ENCODE measurements around the gene CCDC174.

CCDC174 gene

GRCh38 chr3:14689247-14689980 lies 37.9 kb downstream of the CCDC174 start:
- TF ChIP-seq POLR2AphosphoS5 (IDR thresholded peaks at IDR 0.05; ENCODE audit: low read depth, low read length) (no peak), SPI1 (IDR thresholded peaks at IDR 0.05; ENCODE audit: low read depth, low read length) (0 out of 2 replicates have a peak, but pooled peaks have one; percentile 29)
- no peak for DNase-seq (ENCODE audit: insufficient read length, low spot score)
- FAIRE-seq = peak; percentile 70

DNA sequence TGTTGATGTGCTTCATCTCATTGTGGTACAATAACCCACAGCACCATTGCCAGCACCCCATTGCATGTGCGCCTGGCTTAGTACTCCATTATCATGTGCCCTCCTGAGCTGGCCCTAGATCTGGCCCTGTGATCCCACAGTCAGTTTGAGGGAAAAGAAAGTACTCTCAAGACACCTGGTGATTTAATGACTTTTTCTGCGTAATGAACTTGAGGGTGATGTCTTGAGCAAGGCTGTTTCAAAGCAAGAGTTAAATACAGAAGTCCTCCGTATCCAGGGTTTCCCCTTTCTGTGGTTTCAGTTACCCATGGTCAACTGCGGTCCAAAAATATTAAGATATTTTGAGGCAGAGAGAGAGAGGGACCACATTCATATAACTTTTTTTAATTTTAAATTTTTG lies 39.7 kb downstream of the CCDC174 start:
- no peak for DNase-seq (ENCODE audit: insufficient read length, low spot score)
- no peak for TF ChIP-seq TAF1 (IDR thresholded peaks at IDR 0.05; ENCODE audit: low read depth, low read length)
- TF ChIP-seq POU2F2 (IDR thresholded peaks at IDR 0.05; ENCODE audit: low read depth, low read length) = peak; percentile 48; the same call in 1 of the 2 replicates
- 0 out of 2 replicates have a peak, but pooled peaks have one; percentile 39 for TF ChIP-seq POLR2AphosphoS5 (IDR thresholded peaks at IDR 0.05; ENCODE audit: low read depth, low read length)
- TF ChIP-seq POLR2A (IDR thresholded peaks at IDR 0.05; ENCODE audit: low read depth, low read length) = no peak
- no peak for TF ChIP-seq PAX5 (IDR thresholded peaks at IDR 0.05; ENCODE audit: insufficient read depth, low read length, severe bottlenecking)
- peak; percentile 94 for TF ChIP-seq SPI1 (IDR thresholded peaks at IDR 0.05; ENCODE audit: low read depth, low read length)
- no peak for FAIRE-seq

GRCh38 chr3:14691719-14692118 lies 40.2 kb downstream of the CCDC174 start:
- FAIRE-seq (peak; percentile 38), DNase-seq (ENCODE audit: insufficient read length, low spot score) (no peak)
- TF ChIP-seq POLR2AphosphoS5 (IDR thresholded peaks at IDR 0.05; ENCODE audit: low read depth, low read length) (peak; percentile 88), POLR2A (IDR thresholded peaks at IDR 0.05; ENCODE audit: low read depth, low read length) (peak; percentile 98), PAX5 (IDR thresholded peaks at IDR 0.05; ENCODE audit: insufficient read depth, low read length, severe bottlenecking) (no peak), POU2F2 (IDR thresholded peaks at IDR 0.05; ENCODE audit: low read depth, low read length) (peak; percentile 65)

DNA sequence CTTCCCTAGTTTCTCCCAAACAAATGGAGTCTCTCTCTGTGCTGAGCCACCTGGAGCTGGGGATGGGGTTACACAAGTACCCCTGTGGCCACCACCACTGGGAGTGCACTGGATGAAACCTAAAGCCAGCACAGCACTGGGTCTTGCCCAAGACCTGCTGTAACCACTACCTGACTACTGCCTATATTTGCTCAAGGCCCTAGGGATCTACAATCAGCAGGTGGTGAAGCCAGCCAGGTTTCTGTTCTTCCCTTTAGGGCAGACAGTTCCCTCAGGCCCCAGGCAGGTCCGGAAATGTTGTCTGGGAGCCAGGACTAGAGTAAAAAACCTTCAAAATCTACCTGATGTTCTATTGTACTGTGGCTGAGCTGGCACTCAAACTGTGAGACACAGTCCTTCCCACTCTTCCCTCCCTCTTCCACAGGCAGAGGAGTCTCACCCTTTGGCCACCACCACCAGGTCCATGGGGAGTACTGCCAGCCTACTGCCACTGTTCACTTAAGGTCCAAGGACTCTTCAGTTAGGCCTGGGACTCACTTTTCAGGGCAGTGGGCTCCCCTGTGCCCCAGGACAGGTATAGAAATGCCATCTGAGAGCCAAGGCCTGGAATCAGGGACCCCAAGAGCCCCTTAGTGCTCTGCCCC lies 47.2 kb downstream of the CCDC174 start:
- peak; percentile 41 for FAIRE-seq
- no peak for TF ChIP-seq POLR2A (IDR thresholded peaks at IDR 0.05; ENCODE audit: low read depth, low read length)
- no peak for TF ChIP-seq POLR2AphosphoS5 (IDR thresholded peaks at IDR 0.05; ENCODE audit: low read depth, low read length)
- no peak for TF ChIP-seq POU2F2 (IDR thresholded peaks at IDR 0.05; ENCODE audit: low read depth, low read length)
- TF ChIP-seq PAX5 (IDR thresholded peaks at IDR 0.05; ENCODE audit: insufficient read depth, low read length, severe bottlenecking) = no peak
- TF ChIP-seq SPI1 (IDR thresholded peaks at IDR 0.05; ENCODE audit: low read depth, low read length) = no peak
- no peak for TF ChIP-seq TAF1 (IDR thresholded peaks at IDR 0.05; ENCODE audit: low read depth, low read length)
- DNase-seq (ENCODE audit: insufficient read length, low spot score) = no peak

GRCh38 chr3:14699643-14700042 lies 48.1 kb downstream of the CCDC174 start:
- no peak for DNase-seq (ENCODE audit: insufficient read length, low spot score)
- no peak for FAIRE-seq
- TF ChIP-seq POLR2AphosphoS5 (IDR thresholded peaks at IDR 0.05; ENCODE audit: low read depth, low read length) (no peak), POLR2A (IDR thresholded peaks at IDR 0.05; ENCODE audit: low read depth, low read length) (no peak), POU2F2 (IDR thresholded peaks at IDR 0.05; ENCODE audit: low read depth, low read length) (no peak), TAF1 (IDR thresholded peaks at IDR 0.05; ENCODE audit: low read depth, low read length) (no peak), PAX5 (IDR thresholded peaks at IDR 0.05; ENCODE audit: insufficient read depth, low read length, severe bottlenecking) (no peak), SPI1 (IDR thresholded peaks at IDR 0.05; ENCODE audit: low read depth, low read length) (no peak)

DNA sequence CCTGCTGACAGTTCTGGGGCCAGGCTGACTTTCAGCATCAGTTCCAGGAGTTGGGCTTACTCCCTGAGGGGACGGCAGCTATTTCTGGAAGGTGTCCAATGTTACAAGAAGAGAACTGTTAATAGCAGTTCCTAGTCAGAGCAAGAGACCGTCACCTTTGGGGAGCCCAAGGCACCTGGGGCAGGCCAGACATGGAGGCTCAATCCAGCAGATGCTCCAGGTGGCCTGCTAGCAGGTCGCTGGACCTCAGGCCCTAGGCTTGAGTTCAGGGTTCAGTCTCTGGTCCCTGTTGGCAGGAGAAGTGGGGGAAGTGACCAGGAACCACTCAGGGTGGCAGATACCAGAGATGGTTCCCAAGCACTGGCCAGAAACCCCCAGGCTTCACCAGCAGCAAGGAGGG lies 49.3 kb downstream of the CCDC174 start:
- no peak for TF ChIP-seq TAF1 (IDR thresholded peaks at IDR 0.05; ENCODE audit: low read depth, low read length)
- TF ChIP-seq SPI1 (IDR thresholded peaks at IDR 0.05; ENCODE audit: low read depth, low read length) = no peak
- TF ChIP-seq PAX5 (IDR thresholded peaks at IDR 0.05; ENCODE audit: insufficient read depth, low read length, severe bottlenecking) = no peak
- TF ChIP-seq POLR2A (IDR thresholded peaks at IDR 0.05; ENCODE audit: low read depth, low read length) = no peak
- no peak for TF ChIP-seq POLR2AphosphoS5 (IDR thresholded peaks at IDR 0.05; ENCODE audit: low read depth, low read length)
- TF ChIP-seq POU2F2 (IDR thresholded peaks at IDR 0.05; ENCODE audit: low read depth, low read length) = no peak
- DNase-seq (ENCODE audit: insufficient read length, low spot score) (no peak), FAIRE-seq (peak; percentile 13)

- FAIRE-seq (no peak), DNase-seq (ENCODE audit: insufficient read length, low spot score) (no peak)
- TF ChIP-seq TAF1 (IDR thresholded peaks at IDR 0.05; ENCODE audit: low read depth, low read length) (no peak), PAX5 (IDR thresholded peaks at IDR 0.05; ENCODE audit: insufficient read depth, low read length, severe bottlenecking) (no peak), POLR2A (IDR thresholded peaks at IDR 0.05; ENCODE audit: low read depth, low read length) (no peak), POLR2AphosphoS5 (IDR thresholded peaks at IDR 0.05; ENCODE audit: low read depth, low read length) (no peak), POU2F2 (IDR thresholded peaks at IDR 0.05; ENCODE audit: low read depth, low read length) (no peak), SPI1 (IDR thresholded peaks at IDR 0.05; ENCODE audit: low read depth, low read length) (no peak)
These were observed 50.1 kb downstream of the CCDC174 start for GRCh38 chr3:14701676-14702075.

GRCh38 chr3:14703128-14703750 lies 51.7 kb downstream of the CCDC174 start:
- no peak for FAIRE-seq
- no peak for DNase-seq (ENCODE audit: insufficient read length, low spot score)
- TF ChIP-seq POLR2AphosphoS5 (IDR thresholded peaks at IDR 0.05; ENCODE audit: low read depth, low read length) = no peak

- FAIRE-seq (no peak), DNase-seq (ENCODE audit: insufficient read length, low spot score) (no peak)
- TF ChIP-seq POLR2AphosphoS5 (IDR thresholded peaks at IDR 0.05; ENCODE audit: low read depth, low read length) (no peak), POLR2A (IDR thresholded peaks at IDR 0.05; ENCODE audit: low read depth, low read length) (no peak), POU2F2 (IDR thresholded peaks at IDR 0.05; ENCODE audit: low read depth, low read length) (no peak), PAX5 (IDR thresholded peaks at IDR 0.05; ENCODE audit: insufficient read depth, low read length, severe bottlenecking) (no peak), TAF1 (IDR thresholded peaks at IDR 0.05; ENCODE audit: low read depth, low read length) (no peak), SPI1 (IDR thresholded peaks at IDR 0.05; ENCODE audit: low read depth, low read length) (no peak)
These were observed 52.2 kb downstream of the CCDC174 start for GRCh38 chr3:14703791-14704190.

All from GM12891 (cell line).